B cell (primary cell): ENCODE data around the gene MGAT5. TPM values are rescaled to one million over a fixed set of nuclear protein-coding genes. Genes with fewer than 3 reads are reported as not detected.

Experiments
- ATAC-seq: fragments of 200-7000 bp; cut with Tn5 transposase; one replicate; pipeline ENCODE4 v1.10.0; 2021; ENCODE audit warnings: low read depth, mild to moderate bottlenecking, moderate number of reproducible peaks, moderate library complexity
- CTCF ChIA-PET: fragments of 350-600 bp; sonication (Branson Sonifier 250); formaldehyde crosslinking; loops from one replicate; lab custom pipeline; 2021; ENCODE audit warnings: antibody characterized with exemption, inconsistent platforms; lab: Charles Lee
- POLR2A ChIA-PET: fragments of 350-600 bp; sonication (Branson Sonifier 250); formaldehyde crosslinking; loops from one replicate; lab custom pipeline; 2021; ENCODE audit warnings: antibody characterized with exemption; lab: Charles Lee
- DNase-seq: peaks from one replicate; pipeline ENCODE4 v3.0.0; 2013
- H2AFZ ChIP-seq: 2 replicates; pipeline ENCODE4 v1.6.1; 2012; ENCODE audit warnings: mild to moderate bottlenecking, low read depth, low read length; ENCODE audit not compliant: insufficient read depth, poor library complexity, severe bottlenecking
- H3K27ac ChIP-seq, 2 donors: 1 replicate in 1 of 2; 2 replicates in 1 of 2; pipeline ENCODE4 v1.5.1; 2012 to 2013; ENCODE audit warnings: low read length in 2 of 2, mild to moderate bottlenecking in 2 of 2, moderate library complexity in 1 of 2
- H3K27me3 ChIP-seq, 4 experiments: fragments of 200-600 bp in 1 of 4; sonication (generic) in 1 of 4; replicated peaks in 1 of 4; 1 replicate in 2 of 4; 2 replicates in 2 of 4; pipeline versions ENCODE4 v1.6.1 to v1.7.0; 2013 to 2016; ENCODE audit warnings: low read length in 3 of 4, mild to moderate bottlenecking in 2 of 4, mixed read lengths in 1 of 4, moderate library complexity in 1 of 4; ENCODE audit not compliant: insufficient read depth in 4 of 4, control insufficient read depth in 3 of 4; ENCODE audit errors: control extremely low read depth in 1 of 4
- H3K36me3 ChIP-seq, 2 experiments: replicated peaks in 1 of 2; 1 replicate in 1 of 2; 2 replicates in 1 of 2; pipeline versions ENCODE4 v1.6.1 to v1.7.1; 2013; ENCODE audit warnings: low read length in 1 of 2; ENCODE audit not compliant: insufficient read depth in 2 of 2, control insufficient read depth in 1 of 2; ENCODE audit errors: control extremely low read depth in 1 of 2, extremely low read depth in 1 of 2
- H3K4me1 ChIP-seq, 2 donors: fragments of 200-600 bp in 1 of 2; sonication (generic) in 1 of 2; 1 replicate in 1 of 2; 2 replicates in 1 of 2; pipeline versions ENCODE4 v1.5.1 to v1.6.1; 2013 to 2017; ENCODE audit warnings: low read length in 2 of 2; ENCODE audit not compliant: control insufficient read depth in 2 of 2, insufficient read depth in 2 of 2
- H3K4me2 ChIP-seq: replicated peaks from 2 replicates; pipeline ENCODE3; 2012; ENCODE audit warnings: mild to moderate bottlenecking, low read depth, low read length; ENCODE audit not compliant: poor library complexity, severe bottlenecking
- H3K4me3 ChIP-seq, 5 experiments: fragments of 200-600 bp in 1 of 5; sonication (generic) in 1 of 5; 1 replicate in 3 of 5; 2 replicates in 2 of 5; pipeline versions ENCODE4 v1.5.1 to v1.7.0; 2011 to 2016; ENCODE audit warnings: low read length in 4 of 5, mild to moderate bottlenecking in 4 of 5, low read depth in 2 of 5, control low read depth in 1 of 5, moderate library complexity in 1 of 5; ENCODE audit not compliant: insufficient read depth in 1 of 5; ENCODE audit errors: control extremely low read depth in 1 of 5, extremely low read depth in 1 of 5
- H3K79me2 ChIP-seq: fragments of 200-600 bp; sonication (generic); one replicate; pipeline ENCODE4 v1.6.0; 2016; ENCODE audit warnings: low read length; ENCODE audit not compliant: control insufficient read depth, insufficient read depth
- H3K9ac ChIP-seq: fragments of 200-600 bp; sonication (generic); 2 replicates; pipeline ENCODE4 v1.6.1; 2017; ENCODE audit warnings: mild to moderate bottlenecking, low read length, moderate library complexity
- H3K9me3 ChIP-seq, 3 donors: one replicate each; pipeline versions ENCODE4 v1.6.1 to v1.7.1; 2013; ENCODE audit warnings: low read length in 2 of 3; ENCODE audit not compliant: control insufficient read depth in 2 of 3, insufficient read depth in 1 of 3; ENCODE audit errors: control extremely low read depth in 1 of 3
- H4K20me1 ChIP-seq: 2 replicates; pipeline ENCODE4 v1.6.0; 2012; ENCODE audit warnings: mild to moderate bottlenecking, low read length; ENCODE audit not compliant: insufficient read depth, control insufficient read depth, poor library complexity, severe bottlenecking
- H3K27ac Mint-ChIP-seq: one replicate; pipeline ENCODE4 v1.8.0; 2021; ENCODE audit warnings: mixed read lengths
- H3K27me3 Mint-ChIP-seq: one replicate; pipeline ENCODE4 v1.8.0; 2021; ENCODE audit warnings: mixed read lengths
- H3K4me1 Mint-ChIP-seq: one replicate; pipeline ENCODE4 v1.8.0; 2021; ENCODE audit warnings: mixed read lengths
- H3K4me3 Mint-ChIP-seq: one replicate; pipeline ENCODE4 v1.8.0; 2021; ENCODE audit warnings: mixed read lengths
- H3K9me3 Mint-ChIP-seq: one replicate; pipeline ENCODE4 v1.8.0; 2022; ENCODE audit warnings: mixed read lengths; ENCODE audit not compliant: insufficient read depth
- CTCF ChIP-seq: fragments of 200-600 bp; IDR thresholded peaks from one replicate; pipeline ENCODE4 v1.8.0; 2022; ENCODE audit warnings: antibody characterized with exemption, mild to moderate bottlenecking
- EZH2 ChIP-seq: IDR thresholded peaks from 2 replicates; pipeline ENCODE4 v1.6.1; 2012; ENCODE audit warnings: borderline replicate concordance, low read depth, mild to moderate bottlenecking, moderate library complexity, low read length; ENCODE audit not compliant: insufficient read depth, poor library complexity, severe bottlenecking
- WGBS: methylation state at CpG from one replicate; pipeline ENCODE4 v1.1.5; 2013; ENCODE audit warnings: missing lambda C conversion rate; ENCODE audit not compliant: insufficient coverage; 5-methylcytosine and 5-hydroxymethylcytosine counted together
- intact Hi-C: fragments of 100-400 bp; cut with micrococcal nuclease; formaldehyde crosslinking; loops from one replicate; pipeline ENCODE4 v1.10.0; 2022
- polyA plus RNA-seq: library from polyadenylated mRNA; depleted of rRNA; stranded (reverse); fragments of >200 nt; gene quantifications from 2 replicates; pipeline ENCODE4 v1.2.3, GENCODE V29; 2012
- total RNA-seq, 2 donors: library from RNA; stranded (reverse); fragments of 120-200 nt in 1 of 2; gene quantifications; 1 replicate in 1 of 2; 2 replicates in 1 of 2; pipeline versions ENCODE4 v1.2.3 to v1.2.4, GENCODE V29; 2013 to 2022

The MGAT5 gene
- total and polyA plus RNA-seq, 2 donors (not counting 1 experiment from before 2014, with no cell fraction given): 27.2 to 184 TPM

DNA sequence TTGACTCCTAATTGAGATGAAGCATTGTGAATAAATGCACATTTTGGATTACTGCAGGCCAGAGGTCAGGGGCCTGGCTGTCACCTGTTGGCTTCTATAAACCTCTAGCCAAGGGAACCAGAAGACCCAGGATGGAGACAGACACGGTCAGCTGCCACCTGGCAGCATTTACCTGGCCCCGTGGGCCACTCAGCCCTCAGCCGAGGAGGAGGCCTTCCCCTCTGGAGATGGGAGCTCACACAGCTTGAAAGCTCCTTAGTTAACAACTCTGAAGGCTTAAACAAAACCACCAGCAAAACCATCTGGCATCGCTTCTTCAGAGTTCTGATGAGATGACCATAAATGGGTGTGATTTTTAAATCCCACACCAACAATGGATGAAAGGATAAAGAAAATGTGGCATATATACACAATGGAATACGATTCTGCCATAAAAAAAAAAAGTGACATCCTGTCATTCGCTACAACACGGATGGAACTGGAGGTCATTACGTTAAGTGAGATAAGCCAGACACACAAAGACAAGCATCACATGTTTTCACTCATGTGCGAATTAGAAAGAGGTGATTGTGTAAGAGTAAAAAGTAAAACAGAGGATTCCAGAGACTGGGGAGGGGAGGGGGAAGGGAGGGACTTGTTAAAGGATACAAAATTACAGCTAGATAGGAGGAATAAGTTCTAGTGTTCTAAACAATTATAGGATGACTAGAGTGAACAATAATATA, 246.5 kb downstream of the MGAT5 start:
- Histone ChIP-seq H3K79me2 (no peaks in the 10 kb centered on the region), H3K4me3 (no peak overlapping the region), H3K27ac (no peak overlapping the region), H3K9me3 (no peaks in the 10 kb centered on the region), H3K4me2 (no peak overlapping the region), H3K36me3 (no peaks in the 10 kb centered on the region), H3K27me3 (no peaks in the 10 kb centered on the region), H3K9ac (no peak overlapping the region), H3K4me1 (no peaks in the 10 kb centered on the region), H4K20me1 (no peaks in the 10 kb centered on the region), H2AFZ (no peak overlapping the region)
- no peak for ATAC-seq
- no peaks in the 10 kb centered on the region for H3K4me1 Mint-ChIP-seq
- no peaks in the 10 kb centered on the region for H3K9me3 Mint-ChIP-seq
- H3K27me3 Mint-ChIP-seq: no peaks in the 10 kb centered on the region
- WGBS: 89% methylated on average over 3 of the region's 9 CpGs
- no peak for TF ChIP-seq CTCF
- no peak for TF ChIP-seq EZH2
- CTCF ChIA-PET: no interaction called here
- POLR2A ChIA-PET: no interaction called here
- intact Hi-C loops: no loop called here
- no peak for DNase-seq
- H3K27ac Mint-ChIP-seq: no peak overlapping the region
- no peak overlapping the region for H3K4me3 Mint-ChIP-seq

DNA sequence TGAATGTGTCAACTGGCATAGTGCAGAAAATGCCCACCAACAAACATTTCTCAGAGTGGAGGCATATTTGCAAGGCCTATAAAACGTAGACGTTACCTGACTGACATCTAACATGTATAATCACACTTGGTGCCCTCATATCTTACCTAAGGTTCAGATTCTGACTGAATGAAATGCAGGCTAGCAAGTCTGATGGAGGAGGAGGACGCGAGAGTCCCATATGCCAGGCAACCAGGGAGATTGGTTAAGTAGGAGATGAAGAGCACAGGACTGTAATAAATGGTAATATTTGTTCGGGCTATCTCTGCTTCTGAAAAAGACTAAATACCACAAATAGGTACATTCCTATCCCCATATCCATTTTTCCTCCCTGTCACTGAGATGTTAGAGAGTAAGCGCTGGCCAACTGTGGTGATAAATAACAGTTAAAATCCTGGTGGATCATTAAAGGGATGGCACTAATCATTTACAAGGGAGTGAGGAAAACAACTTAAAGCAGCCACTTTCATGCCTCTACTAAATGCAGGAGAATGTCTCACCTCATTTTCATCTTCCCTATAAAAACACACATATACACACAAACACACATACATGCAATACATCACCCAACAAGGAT, 247.7 kb downstream of the MGAT5 start:
- intact Hi-C loops: no loop called here
- Histone ChIP-seq H3K9me3 (no peaks in the 10 kb centered on the region), H3K4me1 (no peaks in the 10 kb centered on the region), H3K79me2 (no peaks in the 10 kb centered on the region), H3K4me3 (no peak overlapping the region), H3K36me3 (no peaks in the 10 kb centered on the region), H3K27me3 (no peaks in the 10 kb centered on the region), H2AFZ (no peak overlapping the region), H3K27ac (no peak overlapping the region), H3K4me2 (no peak overlapping the region), H3K9ac (no peak overlapping the region), H4K20me1 (no peaks in the 10 kb centered on the region)
- no peaks in the 10 kb centered on the region for H3K9me3 Mint-ChIP-seq
- no peaks in the 10 kb centered on the region for H3K4me1 Mint-ChIP-seq
- H3K27me3 Mint-ChIP-seq: no peaks in the 10 kb centered on the region
- H3K4me3 Mint-ChIP-seq: no peak overlapping the region
- ChIA-PET CTCF (no interaction called here), POLR2A (no interaction called here)
- 100% methylated on average over 2 of the region's 6 CpGs for WGBS
- DNase-seq (no peak), ATAC-seq (no peak)
- TF ChIP-seq EZH2: no peak
- TF ChIP-seq CTCF: no peak
- no peak overlapping the region for H3K27ac Mint-ChIP-seq
